Lung (tissue), 12 donors: Measurements from ENCODE around the gene DUSP16. TPM values are rescaled to one million over a fixed set of nuclear protein-coding genes. Genes with fewer than 3 reads are reported as not detected.
"Not testable (repeated sequence)": the region's sequence is repeated elsewhere in the genome, so short reads cannot be mapped to it uniquely, and the experiment has no call there.

Experiments
- ATAC-seq: fragments of 200-7000 bp; cut with Tn5 transposase; one replicate; pipeline ENCODE4 v1.9.1; 2020; ENCODE audit warnings: moderate number of reproducible peaks; ENCODE audit not compliant: insufficient read depth, low FRiP score
- DNase-seq, 3 donors: peaks; one replicate each; pipeline ENCODE4 v3.0.0-alpha.2; 2013 to 2017
- H3K27ac ChIP-seq, 2 donors: one replicate each; pipeline ENCODE4 v1.5.1; 2013; ENCODE audit warnings: mild to moderate bottlenecking in 2 of 2, moderate library complexity in 2 of 2, control low read depth in 1 of 2, inconsistent platforms in 1 of 2, low read depth in 1 of 2, low read length in 1 of 2
- H3K27me3 ChIP-seq, 3 donors: one replicate each; pipeline ENCODE4 v1.5.1; 2013; ENCODE audit warnings: low read length in 2 of 3; ENCODE audit not compliant: control insufficient read depth in 3 of 3, insufficient read depth in 3 of 3
- H3K36me3 ChIP-seq, 4 donors: one replicate each; pipeline ENCODE4 v1.5.1; 2013; ENCODE audit warnings: low read length in 4 of 4, mild to moderate bottlenecking in 1 of 4, moderate library complexity in 1 of 4; ENCODE audit not compliant: control insufficient read depth in 4 of 4, insufficient read depth in 4 of 4
- H3K4me1 ChIP-seq, 5 donors: one replicate each; pipeline ENCODE4 v1.5.1; 2013; ENCODE audit warnings: low read length in 5 of 5, mild to moderate bottlenecking in 2 of 5, moderate library complexity in 1 of 5; ENCODE audit not compliant: control insufficient read depth in 5 of 5, insufficient read depth in 5 of 5
- H3K4me3 ChIP-seq: one replicate; pipeline ENCODE4 v1.5.1; 2013; ENCODE audit warnings: mild to moderate bottlenecking, control low read depth, moderate library complexity
- H3K9ac ChIP-seq, 2 donors: one replicate each; pipeline ENCODE4 v1.5.1; 2013; ENCODE audit warnings: low read length in 2 of 2, control low read depth in 1 of 2; ENCODE audit not compliant: insufficient read depth in 1 of 2
- H3K9me3 ChIP-seq, 4 donors: one replicate each; pipeline ENCODE4 v1.5.1; 2013; ENCODE audit warnings: low read length in 3 of 4, mild to moderate bottlenecking in 1 of 4, moderate library complexity in 1 of 4; ENCODE audit not compliant: control insufficient read depth in 4 of 4, insufficient read depth in 3 of 4
- CTCF ChIP-seq: IDR thresholded peaks from 2 replicates; pipeline ENCODE4 v1.5.1; 2012; ENCODE audit warnings: mild to moderate bottlenecking; ENCODE audit errors: control extremely low read depth, extremely low read depth
- WGBS, 2 donors: extraction: QIAGEN DNeasy Blood & Tissue Kit; methylation state at CpG; one replicate each; pipeline ENCODE4 v1.1.7; 2013; 5-methylcytosine and 5-hydroxymethylcytosine counted together
- polyA plus RNA-seq, 2 donors: library from polyadenylated mRNA; stranded (reverse); fragments of 200-250 nt; gene quantifications; one replicate each; pipeline ENCODE4 v1.2.1, GENCODE V29; 2013
- total RNA-seq, 2 donors: library from RNA; depleted of rRNA in 1 of 2; stranded (reverse); fragments of >200 nt in 1 of 2; gene quantifications; one replicate each; pipeline ENCODE4 v1.2.1, GENCODE V29; 2014 to 2021
- donor health status: control.
- donor health status: control.
- donor health status: Bipolar disorder and iron deficiency.
- donor health status: healthy.
- donor health status: DM: yes; HTN: yes; CAD: no.

The DUSP16 gene
- total and polyA plus RNA-seq, 4 donors, result 11.1 to 40.0 (median 25.8) TPM

GRCh38 chr12:12599750-12600643 is 37.3 kb upstream of the DUSP16 start:
- H3K4me1 ChIP-seq, result no peaks in the 10 kb centered on the region
- peak in 1 of 3 donors; percentile 15 for DNase-seq

GRCh38 chr12:12598864-12599263 is 36.2 kb upstream of the DUSP16 start:
- WGBS, 2 donors, result 92 to 94% methylated on average over 3 of the region's 3 CpGs

More at GRCh38 chr12:12599750-12600643, 37.3 kb upstream of the DUSP16 start:
- Histone ChIP-seq H3K27ac (no peak overlapping the region), H3K4me3 (no peak overlapping the region), H3K9ac (no peak overlapping the region), H3K36me3 (no peaks in the 10 kb centered on the region), H3K27me3 (no peaks in the 10 kb centered on the region), H3K9me3 (peaks cover 0 to 2% (median 0%) of the 10 kb centered on the region in 4 donors)
- no peak for TF ChIP-seq CTCF
- no peak for ATAC-seq
- 73 to 82% methylated on average over 9 of the region's 9 CpGs for whole genome bisulfite sequencing, 2 donors

GRCh38 chr12:12596598-12596997 is 33.9 kb upstream of the DUSP16 start:
- WGBS, 2 donors, result 89 to 93% methylated on average over 3 of the region's 3 CpGs
- not testable (repeated sequence) for DNase-seq, H3K27ac ChIP-seq, H3K9ac ChIP-seq, H3K27me3 ChIP-seq, H3K36me3 ChIP-seq, ATAC-seq, H3K4me1 ChIP-seq, H3K4me3 ChIP-seq, H3K9me3 ChIP-seq

More at GRCh38 chr12:12598864-12599263, 36.2 kb upstream of the DUSP16 start:
- Histone ChIP-seq H3K9ac (no peak overlapping the region), H3K27ac (no peak overlapping the region), H3K9me3 (peaks cover 0 to 2% (median 0%) of the 10 kb centered on the region in 4 donors), H3K4me1 (no peaks in the 10 kb centered on the region), H3K4me3 (no peak overlapping the region), H3K27me3 (no peaks in the 10 kb centered on the region), H3K36me3 (no peaks in the 10 kb centered on the region)
- no peak for TF ChIP-seq CTCF
- no peak for ATAC-seq
- DNase-seq, result no peak

GRCh38 chr12:12595929-12596328 is 33.3 kb upstream of the DUSP16 start:
- not testable (repeated sequence) for H3K27ac ChIP-seq, DNase-seq, H3K36me3 ChIP-seq, H3K4me3 ChIP-seq, H3K27me3 ChIP-seq, H3K4me1 ChIP-seq, H3K9me3 ChIP-seq, H3K9ac ChIP-seq, ATAC-seq
- 100% methylated on average over 2 of the region's 2 CpGs for WGBS, 2 donors
